BLaER1 treated with 17β-estradiol and CSF1 and Interleukin-3, amounts not matched to agents 10 nM and 100 nM (cell line): Measurements from ENCODE around the gene GPD1.

Source experiments
- H3K27ac ChIP-seq, 11 experiments: shearing (Covaris generic); formaldehyde crosslinking; 2 replicates each; pipeline ENCODE4 v1.8.1; 2022
- H3K27me3 ChIP-seq, 11 experiments: shearing (Covaris generic); formaldehyde crosslinking; 2 replicates each; pipeline ENCODE4 v1.8.1; 2022
- H3K36me3 ChIP-seq, 11 experiments: shearing (Covaris generic); formaldehyde crosslinking; 2 replicates each; pipeline ENCODE4 v1.8.1; 2022
- H3K4me1 ChIP-seq, 10 experiments: shearing (Covaris generic); formaldehyde crosslinking; 2 replicates each; pipeline ENCODE4 v1.8.1; 2022
- H3K4me2 ChIP-seq, 11 experiments: shearing (Covaris generic); formaldehyde crosslinking; 2 replicates each; pipeline ENCODE4 v1.8.1; 2022
- H3K4me3 ChIP-seq, 10 experiments: shearing (Covaris generic); formaldehyde crosslinking; 2 replicates each; pipeline ENCODE4 v1.8.1; 2022
- H3K9ac ChIP-seq, 11 experiments: shearing (Covaris generic); formaldehyde crosslinking; 2 replicates each; pipeline ENCODE4 v1.8.1; 2022
- H3K9me3 ChIP-seq, 11 experiments: shearing (Covaris generic); formaldehyde crosslinking; replicated peaks in 1 of 11; 2 replicates each; pipeline ENCODE4 v1.8.1; 2022
- H4K20me1 ChIP-seq, 11 experiments: shearing (Covaris generic); formaldehyde crosslinking; 2 replicates each; pipeline ENCODE4 v1.8.1; 2022
- Cebpa-rat ChIP-seq, 11 experiments: shearing (Covaris generic); IDR thresholded peaks; 2 replicates each; pipeline ENCODE4 v1.8.1; 2022

Gene GPD1

DNA sequence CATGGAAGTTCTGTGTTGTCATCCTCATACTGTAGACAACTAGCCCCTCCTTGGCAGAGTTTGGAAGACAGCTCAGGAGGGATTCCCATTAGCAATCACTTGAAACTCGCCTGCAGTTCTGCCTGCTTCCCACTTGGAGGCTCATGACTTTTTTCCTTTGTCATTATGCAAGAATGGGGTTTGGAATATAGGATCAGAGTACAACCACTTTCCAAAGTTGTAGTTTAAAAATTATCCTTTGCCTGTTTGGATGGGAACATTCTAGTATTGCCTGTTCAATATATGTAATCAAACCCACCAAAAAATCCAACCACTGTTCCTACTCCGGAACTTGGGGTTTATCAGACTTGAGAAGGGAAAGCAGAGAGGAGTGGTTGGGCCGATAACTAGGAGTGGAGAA lies 2.1 kb upstream of the GPD1 start:
- H3K9me3 ChIP-seq = no peaks in the 10 kb centered on the region
- no peak overlapping the region for H3K27ac ChIP-seq
- peaks cover 41 to 61% (median 55%) of the 10 kb centered on the region in 11 experiments for H3K36me3 ChIP-seq
- H3K4me3 ChIP-seq = no peak overlapping the region
- H4K20me1 ChIP-seq = peaks cover 0 to 37% (median 0%) of the 10 kb centered on the region in 11 experiments; a peak in 10 of 22 replicates
- peaks cover 14 to 26% (median 23%) of the 10 kb centered on the region in 10 experiments; a peak in 17 of 20 replicates for H3K4me1 ChIP-seq
- H3K4me2 ChIP-seq = no peak overlapping the region
- no peak for TF ChIP-seq Cebpa-rat (IDR thresholded peaks at IDR 0.05)
- no peaks in the 10 kb centered on the region for H3K27me3 ChIP-seq
- H3K9ac ChIP-seq = peak overlapping the region in 1 of 11 experiments; percentile 24; a peak in 1 of 22 replicates

GRCh38 chr12:50102131-50102531 lies 1.7 kb upstream of the GPD1 start:
- Histone ChIP-seq H3K27me3 (no peaks in the 10 kb centered on the region), H3K27ac (no peak overlapping the region), H3K9ac (peak overlapping the region in 2 of 11 experiments; percentile 24 to 45; a peak in 2 of 22 replicates), H4K20me1 (peaks cover 0 to 33% (median 0%) of the 10 kb centered on the region in 11 experiments; a peak in 10 of 22 replicates), H3K9me3 (no peaks in the 10 kb centered on the region), H3K4me3 (no peak overlapping the region), H3K36me3 (peaks cover 36 to 57% (median 50%) of the 10 kb centered on the region in 11 experiments), H3K4me1 (peaks cover 14 to 29% (median 23%) of the 10 kb centered on the region in 10 experiments; a peak in 17 of 20 replicates), H3K4me2 (peak overlapping the region in 2 of 11 experiments; percentile 24 to 43; a peak in 1 of 22 replicates)
- TF ChIP-seq Cebpa-rat (IDR thresholded peaks at IDR 0.05) = no peak

GRCh38 chr12:50102646-50103309 lies 1.0 kb upstream of the GPD1 start:
- H3K4me3 ChIP-seq = no peak overlapping the region
- peaks cover 19 to 35% (median 28%) of the 10 kb centered on the region in 10 experiments for H3K4me1 ChIP-seq
- H3K4me2 ChIP-seq = peak overlapping the region in 2 of 11 experiments; percentile 24 to 43; a peak in 5 of 22 replicates
- H3K27me3 ChIP-seq = no peaks in the 10 kb centered on the region
- peaks cover 30 to 50% (median 44%) of the 10 kb centered on the region in 11 experiments for H3K36me3 ChIP-seq
- no peak overlapping the region for H3K27ac ChIP-seq
- peak overlapping the region in 1 of 11 experiments; percentile 45; a peak in 1 of 22 replicates for H3K9ac ChIP-seq
- peaks cover 0 to 27% (median 0%) of the 10 kb centered on the region in 11 experiments; a peak in 10 of 22 replicates for H4K20me1 ChIP-seq
- H3K9me3 ChIP-seq = no peaks in the 10 kb centered on the region
- no peak for TF ChIP-seq Cebpa-rat (IDR thresholded peaks at IDR 0.05)

DNA sequence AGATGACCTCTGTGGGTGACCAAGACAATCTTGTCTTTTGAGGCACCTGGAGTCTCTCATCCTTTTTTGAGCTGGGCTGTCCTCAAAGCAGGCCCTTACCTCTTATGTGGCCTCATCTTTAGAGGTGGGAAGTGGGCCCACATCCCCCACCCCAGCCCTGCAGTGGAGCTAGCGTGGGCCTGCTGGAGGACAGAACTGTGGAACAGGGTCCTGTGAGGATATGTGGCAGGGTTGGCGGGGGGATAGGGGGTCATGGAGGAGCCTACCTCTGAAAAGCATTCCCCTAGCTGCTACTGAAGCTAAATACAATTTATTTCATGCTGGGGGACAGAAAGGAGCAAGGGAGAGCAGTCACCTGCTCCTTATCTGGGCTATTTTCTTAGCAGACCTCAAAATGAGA lies 457 bp upstream of the GPD1 start:
- Histone ChIP-seq H3K27me3 (no peaks in the 10 kb centered on the region), H3K4me3 (no peak overlapping the region), H3K4me2 (peak overlapping the region in 8 of 11 experiments; percentile 4 to 44 (median 30); a peak in 9 of 22 replicates), H4K20me1 (peaks cover 0 to 21% (median 0%) of the 10 kb centered on the region in 11 experiments; a peak in 10 of 22 replicates), H3K4me1 (peaks cover 25 to 41% (median 34%) of the 10 kb centered on the region in 10 experiments), H3K9me3 (no peaks in the 10 kb centered on the region), H3K27ac (0 out of 22 replicates have a peak overlapping the region, but pooled peaks of 1 of the 11 experiments have one; percentile 8), H3K9ac (0 out of 22 replicates have a peak overlapping the region, but pooled peaks of 1 of the 11 experiments have one; percentile 12), H3K36me3 (peaks cover 24 to 44% (median 38%) of the 10 kb centered on the region in 11 experiments)
- no peak for TF ChIP-seq Cebpa-rat (IDR thresholded peaks at IDR 0.05)

GRCh38 chr12:50104417-50105366 lies 884 bp downstream of the GPD1 start:
- Histone ChIP-seq H3K9ac (no peak overlapping the region), H3K4me3 (no peak overlapping the region), H3K27ac (no peak overlapping the region), H3K36me3 (peaks cover 11 to 31% (median 25%) of the 10 kb centered on the region in 11 experiments), H4K20me1 (peaks cover 0 to 8% (median 0%) of the 10 kb centered on the region in 11 experiments; a peak in 7 of 22 replicates), H3K9me3 (no peaks in the 10 kb centered on the region), H3K4me2 (peak overlapping the region in 8 of 11 experiments; percentile 17 to 43 (median 26); a peak in 9 of 22 replicates), H3K4me1 (peaks cover 38 to 54% (median 47%) of the 10 kb centered on the region in 10 experiments), H3K27me3 (no peaks in the 10 kb centered on the region)
- TF ChIP-seq Cebpa-rat (IDR thresholded peaks at IDR 0.05) = no peak

DNA sequence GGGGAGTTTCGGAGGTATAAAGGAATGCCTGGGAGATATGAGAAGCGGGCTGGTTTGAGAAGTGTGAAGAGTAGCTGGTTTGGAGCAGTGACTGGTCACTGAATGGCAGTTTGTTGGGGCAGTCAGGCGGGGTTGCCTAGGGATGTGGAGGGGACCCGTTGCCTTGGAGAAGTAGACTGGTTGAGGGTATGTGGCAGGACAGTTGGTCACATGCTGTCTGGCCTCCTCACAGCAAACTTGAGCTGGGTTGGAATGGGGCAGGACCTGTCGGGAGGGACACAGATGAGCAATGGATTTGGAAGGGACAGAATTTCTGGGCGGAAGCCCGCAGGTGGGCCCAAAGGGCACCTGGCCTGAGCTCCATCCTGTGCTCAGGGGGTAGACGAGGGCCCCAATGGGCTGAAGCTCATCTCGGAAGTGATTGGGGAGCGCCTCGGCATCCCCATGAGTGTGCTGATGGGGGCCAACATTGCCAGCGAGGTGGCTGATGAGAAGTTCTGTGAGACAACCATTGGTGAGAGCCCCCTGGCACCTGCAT lies 2.2 kb downstream of the GPD1 start:
- no peaks in the 10 kb centered on the region for H3K27me3 ChIP-seq
- peaks cover 0 to 9% (median 0%) of the 10 kb centered on the region in 11 experiments; a peak in 4 of 22 replicates for H4K20me1 ChIP-seq
- H3K4me1 ChIP-seq = peaks cover 51 to 67% (median 60%) of the 10 kb centered on the region in 10 experiments
- no peak overlapping the region for H3K4me3 ChIP-seq
- H3K9ac ChIP-seq = no peak overlapping the region
- H3K4me2 ChIP-seq = no peak overlapping the region
- H3K9me3 ChIP-seq = no peaks in the 10 kb centered on the region
- no peak overlapping the region for H3K27ac ChIP-seq
- peaks cover 0 to 18% (median 12%) of the 10 kb centered on the region in 11 experiments; a peak in 13 of 22 replicates for H3K36me3 ChIP-seq
- no peak for TF ChIP-seq Cebpa-rat (IDR thresholded peaks at IDR 0.05)

- peaks cover 0 to 9% (median 6%) of the 10 kb centered on the region in 11 experiments; a peak in 10 of 22 replicates for H3K36me3 ChIP-seq
- no peak overlapping the region for H3K4me3 ChIP-seq
- TF ChIP-seq Cebpa-rat (IDR thresholded peaks at IDR 0.05) = no peak
- H3K27me3 ChIP-seq = no peaks in the 10 kb centered on the region
- H3K4me1 ChIP-seq = peaks cover 55 to 73% (median 65%) of the 10 kb centered on the region in 10 experiments
- H3K9ac ChIP-seq = no peak overlapping the region
- no peaks in the 10 kb centered on the region for H3K9me3 ChIP-seq
- peak overlapping the region in 3 of 11 experiments; percentile 75 to 93 (median 89); a peak in 2 of 22 replicates for H3K4me2 ChIP-seq
- peaks cover 0 to 10% (median 0%) of the 10 kb centered on the region in 11 experiments; a peak in 4 of 22 replicates for H4K20me1 ChIP-seq
- H3K27ac ChIP-seq = no peak overlapping the region
These were observed 3.1 kb downstream of the GPD1 start for GRCh38 chr12:50106907-50107306.
